ENCODE data around the gene DGCR8.

The DGCR8 gene

GRCh38 chr22:20102203-20102780 lies 22.3 kb downstream of the DGCR8 start:
- no peaks in the 10 kb centered on the region for H3F3A ChIP-seq (ENCODE audit: insufficient read depth)
- H3K4me2 ChIP-seq (ENCODE audit: low read depth, low read length, poor library complexity, severe bottlenecking) = no peak overlapping the region
- H3K9ac ChIP-seq (ENCODE audit: low read length) = no peak overlapping the region
- no peaks in the 10 kb centered on the region for H3K79me2 ChIP-seq (ENCODE audit: insufficient read depth, low read length)
- no peak overlapping the region for H3K27ac ChIP-seq (ENCODE audit: low read depth, low read length)
- no peaks in the 10 kb centered on the region for H3K9me3 ChIP-seq (ENCODE audit: insufficient read depth, low read length)
- H3K27me3 ChIP-seq (ENCODE audit: low read length) = no peaks in the 10 kb centered on the region
- H4K20me1 ChIP-seq (ENCODE audit: low read depth, low read length) = no peaks in the 10 kb centered on the region
- no peaks in the 10 kb centered on the region for H3K9me2 ChIP-seq (replicated peaks; ENCODE audit: insufficient read depth, low read length)
- no peak overlapping the region for H2AFZ ChIP-seq (ENCODE audit: low read depth, low read length, severe bottlenecking)
- TF ChIP-seq CTCF (IDR thresholded peaks at IDR 0.05; ENCODE audit: insufficient read depth, low read length, poor library complexity, severe bottlenecking) (no peak), EZH2phosphoT487 (conservative IDR thresholded peaks at IDR 0.05; ENCODE audit: low read length) (no peak)
- H3K4me3 ChIP-seq (ENCODE audit: insufficient read depth, low read length, poor library complexity, severe bottlenecking) = no peak overlapping the region
- no peaks in the 10 kb centered on the region for H3K36me3 ChIP-seq (ENCODE audit: low read length)

- TF ChIP-seq CTCF (IDR thresholded peaks at IDR 0.05; ENCODE audit: insufficient read depth, low read length, poor library complexity, severe bottlenecking) = no peak
- TF ChIP-seq EZH2phosphoT487 (conservative IDR thresholded peaks at IDR 0.05; ENCODE audit: low read length) = no peak
- no peak overlapping the region for H3K4me3 ChIP-seq (ENCODE audit: insufficient read depth, low read length, poor library complexity, severe bottlenecking)
- no peaks in the 10 kb centered on the region for H3K36me3 ChIP-seq (ENCODE audit: low read length)
- H3K9me3 ChIP-seq (ENCODE audit: insufficient read depth, low read length) = no peaks in the 10 kb centered on the region
- no peaks in the 10 kb centered on the region for H3K27me3 ChIP-seq (ENCODE audit: low read length)
- no peak overlapping the region for H3K4me2 ChIP-seq (ENCODE audit: low read depth, low read length, poor library complexity, severe bottlenecking)
- H3K27ac ChIP-seq (ENCODE audit: low read depth, low read length) = no peak overlapping the region
- H3K79me2 ChIP-seq (ENCODE audit: insufficient read depth, low read length) = no peaks in the 10 kb centered on the region
- H2AFZ ChIP-seq (ENCODE audit: low read depth, low read length, severe bottlenecking) = no peak overlapping the region
- no peaks in the 10 kb centered on the region for H4K20me1 ChIP-seq (ENCODE audit: low read depth, low read length)
- no peak overlapping the region for H3K9ac ChIP-seq (ENCODE audit: low read length)
- H3K9me2 ChIP-seq (replicated peaks; ENCODE audit: insufficient read depth, low read length) = no peaks in the 10 kb centered on the region
- peaks cover 5% of the 10 kb centered on the region for H3F3A ChIP-seq (ENCODE audit: insufficient read depth)
Observed at GRCh38 chr22:20105456-20106204, 25.6 kb downstream of the DGCR8 start.

- Histone ChIP-seq H2AFZ (ENCODE audit: low read depth, low read length, severe bottlenecking) (no peak overlapping the region), H3K9ac (ENCODE audit: low read length) (no peak overlapping the region), H4K20me1 (ENCODE audit: low read depth, low read length) (no peaks in the 10 kb centered on the region), H3K27me3 (ENCODE audit: low read length) (no peaks in the 10 kb centered on the region), H3K4me3 (ENCODE audit: insufficient read depth, low read length, poor library complexity, severe bottlenecking) (no peak overlapping the region), H3K27ac (ENCODE audit: low read depth, low read length) (no peak overlapping the region), H3K4me2 (ENCODE audit: low read depth, low read length, poor library complexity, severe bottlenecking) (no peak overlapping the region), H3K9me3 (ENCODE audit: insufficient read depth, low read length) (no peaks in the 10 kb centered on the region), H3K36me3 (ENCODE audit: low read length) (no peaks in the 10 kb centered on the region), H3F3A (ENCODE audit: insufficient read depth) (peaks cover 12% of the 10 kb centered on the region), H3K9me2 (replicated peaks; ENCODE audit: insufficient read depth, low read length) (no peaks in the 10 kb centered on the region), H3K79me2 (ENCODE audit: insufficient read depth, low read length) (no peaks in the 10 kb centered on the region)
- TF ChIP-seq CTCF (IDR thresholded peaks at IDR 0.05; ENCODE audit: insufficient read depth, low read length, poor library complexity, severe bottlenecking) (no peak), EZH2phosphoT487 (conservative IDR thresholded peaks at IDR 0.05; ENCODE audit: low read length) (no peak)
Observed at GRCh38 chr22:20106205-20106848, 26.3 kb downstream of the DGCR8 start.

Data from SU-DHL-6 (cell line).